ENCODE data around the gene NAA35. TPM values are rescaled to one million over a fixed set of nuclear protein-coding genes. Genes with fewer than 3 reads are reported as not detected.

Gene NAA35
- total RNA-seq, 2 experiments from 2014 or later = 9.5 to 20.2 TPM

DNA sequence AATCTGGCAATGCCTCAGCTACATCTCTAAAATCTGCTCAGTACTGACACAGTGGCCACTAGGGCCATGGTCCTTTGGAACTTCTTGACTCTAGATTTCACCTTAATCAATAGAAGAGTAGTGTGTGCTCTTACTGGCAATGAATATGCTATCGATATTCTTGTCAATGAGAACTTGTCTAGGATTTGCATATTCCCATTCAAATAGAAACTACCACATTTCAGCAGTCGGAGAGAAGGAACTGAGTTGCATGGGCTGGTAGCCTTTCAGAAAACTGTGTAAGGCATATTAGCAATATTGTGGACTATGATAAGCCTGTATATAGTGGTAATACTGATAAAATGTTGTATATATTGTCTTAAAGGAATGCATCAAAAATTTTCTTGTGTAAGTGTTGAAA, 45.3 kb upstream of the NAA35 start:
- Histone ChIP-seq H3K9me3 (ENCODE audit: low read length) (no peaks in the 10 kb centered on the region), H3K79me2 (ENCODE audit: insufficient read depth, low read depth, low read length) (no peaks in the 10 kb centered on the region), H2AFZ (ENCODE audit: low read length) (no peak overlapping the region), H3K4me1 (ENCODE audit: insufficient read depth, low read length, poor library complexity, severe bottlenecking) (no peaks in the 10 kb centered on the region), H3K4me3 (ENCODE audit: low read depth, low read length, poor library complexity, severe bottlenecking) (no peak overlapping the region), H3K36me3 (ENCODE audit: insufficient read depth, low read length) (no peaks in the 10 kb centered on the region), H3K4me2 (ENCODE audit: low read length) (no peak overlapping the region), H3K27ac (ENCODE audit: low read depth, low read length, poor library complexity, severe bottlenecking) (no peak overlapping the region), H4K20me1 (ENCODE audit: insufficient read depth, low read length) (no peaks in the 10 kb centered on the region), H3K9me2 (ENCODE audit: insufficient read depth, low read length) (no peaks in the 10 kb centered on the region)
- BruUV-seq (replicated peaks) = no TSS peak
- no peak for DNase-seq (ENCODE audit: low spot score)
- ChIA-PET POLR2A (no interaction called here), CTCF (ENCODE audit: unreplicated experiment) (no interaction called here)
- TF ChIP-seq, protein P1, sequence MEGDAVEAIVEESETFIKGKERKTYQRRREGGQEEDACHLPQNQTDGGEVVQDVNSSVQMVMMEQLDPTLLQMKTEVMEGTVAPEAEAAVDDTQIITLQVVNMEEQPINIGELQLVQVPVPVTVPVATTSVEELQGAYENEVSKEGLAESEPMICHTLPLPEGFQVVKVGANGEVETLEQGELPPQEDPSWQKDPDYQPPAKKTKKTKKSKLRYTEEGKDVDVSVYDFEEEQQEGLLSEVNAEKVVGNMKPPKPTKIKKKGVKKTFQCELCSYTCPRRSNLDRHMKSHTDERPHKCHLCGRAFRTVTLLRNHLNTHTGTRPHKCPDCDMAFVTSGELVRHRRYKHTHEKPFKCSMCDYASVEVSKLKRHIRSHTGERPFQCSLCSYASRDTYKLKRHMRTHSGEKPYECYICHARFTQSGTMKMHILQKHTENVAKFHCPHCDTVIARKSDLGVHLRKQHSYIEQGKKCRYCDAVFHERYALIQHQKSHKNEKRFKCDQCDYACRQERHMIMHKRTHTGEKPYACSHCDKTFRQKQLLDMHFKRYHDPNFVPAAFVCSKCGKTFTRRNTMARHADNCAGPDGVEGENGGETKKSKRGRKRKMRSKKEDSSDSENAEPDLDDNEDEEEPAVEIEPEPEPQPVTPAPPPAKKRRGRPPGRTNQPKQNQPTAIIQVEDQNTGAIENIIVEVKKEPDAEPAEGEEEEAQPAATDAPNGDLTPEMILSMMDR (conservative IDR thresholded peaks at IDR 0.05; ENCODE audit: low read length) = no peak
- no peak for TF ChIP-seq EZH2phosphoT487 (IDR thresholded peaks at IDR 0.05; ENCODE audit: borderline replicate concordance, low read depth, low read length)
- intact Hi-C loops (cut with micrococcal nuclease; ENCODE audit: unreplicated experiment) = no loop called here

- Histone ChIP-seq H3K9me3 (ENCODE audit: low read length) (no peaks in the 10 kb centered on the region), H3K27ac (ENCODE audit: low read depth, low read length, poor library complexity, severe bottlenecking) (no peak overlapping the region), H3K79me2 (ENCODE audit: insufficient read depth, low read depth, low read length) (no peaks in the 10 kb centered on the region), H3K4me2 (ENCODE audit: low read length) (no peak overlapping the region), H2AFZ (ENCODE audit: low read length) (no peak overlapping the region), H3K4me3 (ENCODE audit: low read depth, low read length, poor library complexity, severe bottlenecking) (no peak overlapping the region), H3K4me1 (ENCODE audit: insufficient read depth, low read length, poor library complexity, severe bottlenecking) (no peaks in the 10 kb centered on the region), H4K20me1 (ENCODE audit: insufficient read depth, low read length) (no peaks in the 10 kb centered on the region), H3K9me2 (ENCODE audit: insufficient read depth, low read length) (no peaks in the 10 kb centered on the region), H3K36me3 (ENCODE audit: insufficient read depth, low read length) (no peaks in the 10 kb centered on the region)
- no peak for DNase-seq (ENCODE audit: low spot score)
- intact Hi-C loops (cut with micrococcal nuclease; ENCODE audit: unreplicated experiment) = no loop called here
- ChIA-PET CTCF (ENCODE audit: unreplicated experiment) (no interaction called here), POLR2A (no interaction called here)
- BruUV-seq (replicated peaks) = no TSS peak
- no peak for TF ChIP-seq EZH2phosphoT487 (IDR thresholded peaks at IDR 0.05; ENCODE audit: borderline replicate concordance, low read depth, low read length)
- TF ChIP-seq, protein P1 (conservative IDR thresholded peaks at IDR 0.05; ENCODE audit: low read length) = no peak
Observed at GRCh38 chr9:85897848-85898247, 43.1 kb upstream of the NAA35 start.

DNA sequence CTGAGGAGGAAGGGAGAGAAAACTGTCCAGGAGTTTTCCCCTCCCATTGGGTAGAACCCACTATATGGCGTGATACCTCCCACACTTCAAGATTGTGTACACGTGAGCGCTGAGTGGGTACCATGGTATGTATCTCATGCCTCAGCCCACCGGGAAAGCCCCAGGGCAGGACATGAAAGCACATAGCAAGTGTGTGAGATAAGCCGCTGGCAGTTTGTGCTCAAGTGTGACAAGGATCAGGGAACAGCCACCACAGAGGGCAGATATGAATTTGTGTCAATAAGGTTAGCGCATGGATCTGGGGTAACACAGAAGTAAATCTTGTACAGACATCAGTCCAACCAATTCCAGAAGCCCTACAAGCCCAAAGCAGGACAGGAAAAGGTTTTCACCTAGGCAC, 42.6 kb upstream of the NAA35 start:
- ChIA-PET CTCF (ENCODE audit: unreplicated experiment) (no interaction called here), POLR2A (no interaction called here)
- Histone ChIP-seq H3K9me3 (ENCODE audit: low read length) (no peaks in the 10 kb centered on the region), H3K36me3 (ENCODE audit: insufficient read depth, low read length) (no peaks in the 10 kb centered on the region), H3K4me3 (ENCODE audit: low read depth, low read length, poor library complexity, severe bottlenecking) (no peak overlapping the region), H3K9me2 (ENCODE audit: insufficient read depth, low read length) (no peaks in the 10 kb centered on the region), H3K79me2 (ENCODE audit: insufficient read depth, low read depth, low read length) (no peaks in the 10 kb centered on the region), H2AFZ (ENCODE audit: low read length) (no peak overlapping the region), H3K4me2 (ENCODE audit: low read length) (no peak overlapping the region), H3K4me1 (ENCODE audit: insufficient read depth, low read length, poor library complexity, severe bottlenecking) (no peaks in the 10 kb centered on the region), H4K20me1 (ENCODE audit: insufficient read depth, low read length) (no peaks in the 10 kb centered on the region), H3K27ac (ENCODE audit: low read depth, low read length, poor library complexity, severe bottlenecking) (no peak overlapping the region)
- DNase-seq (ENCODE audit: low spot score) = no peak
- intact Hi-C loops (cut with micrococcal nuclease; ENCODE audit: unreplicated experiment) = no loop called here
- BruUV-seq (replicated peaks) = no TSS peak
- TF ChIP-seq EZH2phosphoT487 (IDR thresholded peaks at IDR 0.05; ENCODE audit: borderline replicate concordance, low read depth, low read length) = no peak
- TF ChIP-seq, protein P1 (conservative IDR thresholded peaks at IDR 0.05; ENCODE audit: low read length) = no peak

Data from OCI-LY7 (cell line).